Inflammatory macrophage treated with lipopolysaccharide for 4 hours (primary cell): ENCODE results near the gene BCL2L15.

ENCODE experiments used
- DNase-seq: peaks from one replicate; pipeline ENCODE4 v3.0.0-alpha.2; 2020

Gene BCL2L15

DNA sequence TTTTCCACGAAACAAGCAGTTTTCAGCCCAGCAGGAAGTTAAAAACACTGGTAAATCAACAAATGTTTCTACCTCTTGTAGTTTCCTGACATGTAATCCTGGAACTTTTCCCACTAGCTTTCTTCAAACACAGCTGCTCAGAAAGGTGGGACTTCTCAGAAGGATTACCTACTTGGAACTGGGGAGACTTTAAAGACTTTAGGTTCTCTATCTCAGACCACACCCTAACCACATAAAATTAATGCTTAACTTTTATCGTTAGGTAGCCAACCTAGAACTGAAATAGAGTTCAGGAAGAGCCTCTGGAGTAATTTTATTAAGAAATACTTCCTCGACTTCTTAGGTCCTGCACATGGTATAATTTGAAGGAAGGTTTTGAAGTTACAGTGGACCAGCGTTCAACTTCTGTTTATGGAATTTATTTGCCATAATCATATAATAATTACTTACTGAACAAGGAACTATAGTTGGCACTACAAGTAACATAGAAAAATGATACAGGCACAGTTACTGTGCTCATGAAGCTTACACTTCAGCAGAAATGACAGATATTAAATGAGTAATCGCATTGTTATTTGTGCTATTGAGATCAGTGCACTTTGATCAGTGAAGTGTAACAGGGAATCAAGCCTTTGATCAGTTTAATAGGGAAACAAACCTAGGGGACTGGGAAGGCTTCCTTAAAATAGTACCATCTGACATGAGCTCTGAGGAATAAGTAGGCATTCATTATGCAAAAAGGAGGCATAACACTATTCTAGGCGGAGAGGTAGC, at the start of gene BCL2L15:
BCL2L15 (minus strand) TSS at position 180 of the 774 bp plus-strand sequence. CDS start 206 bp downstream, outside the sequence.
- DNase-seq, result no peak

- no peak for DNase-seq
These were observed 49.8 kb upstream of the BCL2L15 start for GRCh38 chr1:113937146-113937545.

DNA sequence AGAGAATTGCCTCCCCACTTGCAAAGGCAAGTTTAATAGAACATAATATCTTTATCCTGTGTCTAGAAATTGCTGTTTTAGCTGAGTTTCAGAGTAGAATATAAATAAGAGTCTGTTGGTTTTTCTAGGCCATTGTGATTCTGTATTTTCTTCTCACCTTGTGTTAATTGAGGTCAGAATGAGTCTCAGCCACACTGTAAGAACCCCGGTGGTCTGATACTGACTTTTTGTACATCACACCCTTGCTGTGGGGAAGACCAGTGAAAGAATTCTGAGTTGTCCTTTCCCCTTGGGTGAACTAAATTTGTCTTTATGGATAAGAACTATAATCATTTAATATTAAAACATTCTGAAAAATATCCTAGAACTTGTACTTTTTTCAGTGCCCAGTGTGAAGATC, 48.6 kb upstream of the BCL2L15 start:
- DNase-seq, result no peak

DNA sequence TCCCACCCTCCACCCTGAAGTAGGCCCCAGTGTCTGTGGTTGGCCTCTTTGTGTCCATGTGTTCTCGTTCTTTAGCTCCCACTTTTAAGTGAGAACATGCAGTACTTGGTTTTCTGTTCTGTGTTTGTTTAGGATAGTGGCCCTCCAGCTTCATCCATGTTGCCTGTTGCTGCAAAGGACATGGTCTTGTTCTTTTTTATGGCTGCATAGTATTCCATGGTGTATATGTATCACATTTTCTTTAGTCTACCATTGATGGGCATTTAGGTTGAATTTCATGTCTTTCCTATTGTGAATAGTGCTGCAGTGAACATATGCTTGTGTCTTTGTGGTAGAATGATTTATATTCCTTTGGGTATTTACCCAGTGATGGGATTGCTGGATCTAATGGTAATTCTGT, 47.8 kb upstream of the BCL2L15 start:
- no peak for DNase-seq

DNA sequence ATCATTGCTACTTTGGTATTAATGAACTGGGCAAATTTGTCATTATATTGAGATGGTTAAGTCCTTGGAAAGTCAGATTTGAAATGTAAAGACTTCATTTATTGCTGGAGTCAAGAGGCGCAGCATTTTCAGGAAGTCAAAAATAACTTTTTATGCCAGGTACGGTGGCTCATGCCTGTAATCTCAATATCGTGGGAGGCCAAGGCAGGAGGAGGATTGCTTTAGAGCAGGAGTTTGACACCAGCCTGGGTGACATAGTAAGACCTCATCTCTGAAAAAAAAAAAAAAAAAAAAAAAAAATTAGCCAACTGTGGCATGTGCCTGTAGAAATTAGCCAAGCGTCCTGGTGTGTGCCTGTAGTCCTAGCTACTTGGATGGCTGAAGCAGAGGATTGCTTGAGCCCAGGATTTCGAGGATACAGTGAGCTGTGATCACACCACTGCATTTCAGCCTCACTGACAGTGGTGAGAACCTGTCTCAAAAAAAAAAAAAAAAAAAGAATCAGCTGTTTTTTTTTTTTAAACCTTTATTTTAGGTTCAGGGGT, 47.2 kb upstream of the BCL2L15 start:
- DNase-seq, result peak; percentile 16

- no peak for DNase-seq
These were observed 46.6 kb upstream of the BCL2L15 start for GRCh38 chr1:113934006-113934405.

DNA sequence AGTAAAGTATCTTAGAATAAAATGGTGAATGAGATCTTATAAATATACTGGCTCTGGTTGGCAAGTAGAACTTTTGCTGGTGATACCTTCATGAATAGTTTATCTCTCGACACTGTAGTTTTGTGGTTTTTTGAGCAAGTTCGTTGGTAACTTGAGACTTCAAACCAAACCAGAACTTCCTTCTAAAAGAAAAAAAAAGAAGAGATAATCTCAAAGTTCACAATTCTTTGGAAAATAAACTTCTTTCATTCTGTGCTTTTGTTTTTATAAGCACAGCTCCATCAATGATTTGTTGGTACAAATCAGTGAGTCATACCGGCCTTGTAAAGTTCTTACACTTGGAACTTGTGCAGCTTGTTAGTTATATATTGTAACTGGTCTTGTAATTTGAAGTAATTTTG, 44.1 kb upstream of the BCL2L15 start:
- DNase-seq, result no peak

- peak; percentile 77 for DNase-seq
These were observed 43.2 kb upstream of the BCL2L15 start for GRCh38 chr1:113930499-113931161.

DNA sequence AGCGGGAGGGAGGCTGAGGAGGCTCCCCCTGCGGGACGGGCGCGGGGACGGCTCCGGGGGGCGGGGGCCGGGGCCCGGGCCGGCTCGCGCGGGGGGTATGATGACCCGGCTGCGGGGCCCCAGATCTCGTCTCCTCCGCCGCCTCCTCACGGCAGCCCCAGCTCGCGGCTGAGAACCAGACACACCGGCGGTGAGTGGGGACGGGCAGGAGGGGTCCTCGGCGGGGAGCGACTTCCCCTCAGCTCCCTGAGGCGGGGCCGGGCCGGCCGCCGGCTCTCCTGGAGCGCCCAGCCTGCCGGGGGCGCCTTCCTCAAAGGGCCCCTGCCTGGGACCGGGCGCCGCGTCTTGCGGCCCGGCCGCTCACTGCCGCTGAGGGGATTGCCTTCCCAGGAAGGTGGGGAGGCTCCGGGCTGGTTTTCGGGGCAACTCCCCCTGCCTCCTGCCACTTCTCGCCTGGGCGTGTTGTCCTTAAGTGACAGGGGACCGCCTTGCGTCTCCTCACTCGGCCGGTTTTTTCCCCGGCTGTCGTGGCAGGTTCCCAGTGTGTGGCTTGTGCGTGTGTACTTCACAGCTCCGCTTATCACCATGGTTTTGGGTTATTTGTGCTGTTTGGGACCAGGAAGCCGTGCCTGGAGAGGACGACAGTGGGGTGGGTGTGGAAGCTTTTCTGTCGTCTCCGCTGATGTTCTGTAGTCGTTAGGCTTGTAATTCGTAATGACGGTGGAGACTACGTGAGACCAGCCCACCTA, 42.5 kb upstream of the BCL2L15 start:
- DNase-seq, result peak; percentile 55

GRCh38 chr1:113928941-113929749, 41.8 kb upstream of the BCL2L15 start, which contains the start of gene HIPK1:
Gene HIPK1 (plus strand): TSS chr1:113929324.
- DNase-seq, result peak; percentile 92

GRCh38 chr1:113928187-113928930, 41.0 kb upstream of the BCL2L15 start:
- DNase-seq, result peak; percentile 58

DNA sequence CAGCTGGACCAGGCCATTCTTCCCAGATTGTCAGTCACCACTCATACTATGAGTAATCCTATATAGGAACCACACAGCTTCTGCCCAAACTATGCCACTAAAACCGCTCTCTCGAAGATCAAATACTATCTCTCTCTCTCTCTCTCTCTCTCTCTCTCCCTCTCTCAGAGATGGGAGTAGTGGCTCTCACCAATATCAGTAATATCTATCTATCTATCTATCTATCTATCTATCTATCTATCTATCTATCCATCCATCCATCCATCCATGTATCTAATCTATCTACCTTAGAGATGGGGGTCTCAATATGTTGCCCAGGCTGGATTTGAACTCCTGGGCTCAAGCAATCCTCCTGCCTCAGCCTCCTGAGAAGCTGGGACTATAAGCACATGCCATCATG, 37.1 kb upstream of the BCL2L15 start:
- no peak for DNase-seq

- no peak for DNase-seq
These were observed 35.6 kb upstream of the BCL2L15 start for GRCh38 chr1:113922957-113923356.

DNA sequence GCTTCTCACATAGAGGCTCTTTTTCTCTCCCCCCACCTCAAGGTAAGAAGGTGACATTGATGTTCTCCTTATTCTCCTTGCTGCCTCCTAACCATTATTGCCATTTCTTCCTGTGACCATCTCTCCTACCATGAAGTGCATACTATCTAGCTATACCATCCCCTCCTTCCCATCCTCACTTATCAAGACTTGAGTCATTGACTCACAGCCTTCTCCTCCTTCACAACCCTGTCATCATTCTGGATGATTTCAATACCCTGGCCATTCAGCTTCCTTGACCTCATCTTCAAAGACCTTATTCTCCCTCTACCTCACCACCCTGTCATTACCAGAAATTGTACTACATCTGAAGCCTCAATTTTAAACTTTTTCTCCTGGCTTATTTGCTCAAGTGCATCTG, 30.9 kb upstream of the BCL2L15 start:
- DNase-seq, result no peak

DNA sequence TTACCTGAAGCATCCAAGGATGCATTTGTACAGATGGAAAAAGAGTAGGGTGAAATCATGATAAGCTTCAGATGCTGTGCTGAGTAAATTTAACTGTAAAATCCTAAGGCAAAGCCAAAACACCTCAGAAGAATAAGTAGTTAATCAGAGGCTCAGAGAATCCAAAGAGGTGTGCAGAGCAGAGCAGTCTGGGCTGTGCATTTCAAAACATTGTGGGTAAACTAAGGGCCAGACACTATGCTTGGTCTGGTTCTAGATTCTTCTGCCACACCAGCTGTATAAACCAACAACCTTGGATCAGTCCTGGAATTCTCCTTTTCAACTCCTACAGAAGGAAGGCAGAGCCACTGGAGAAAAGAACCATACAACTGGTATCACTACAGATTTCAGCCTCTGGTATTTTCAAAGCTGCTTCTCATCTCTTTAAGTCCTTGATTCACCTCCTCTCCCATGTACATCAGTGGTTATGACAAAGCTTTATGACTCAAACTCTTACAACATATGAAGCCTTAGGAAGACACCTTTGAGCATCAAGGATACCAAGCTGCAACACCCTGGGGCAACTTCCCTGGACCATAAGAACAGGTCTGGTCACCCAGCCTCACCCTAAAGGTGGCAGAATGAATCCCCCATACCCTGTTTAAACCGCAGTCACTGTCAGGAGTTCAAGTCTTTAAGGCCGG, 30.2 kb upstream of the BCL2L15 start:
- no peak for DNase-seq

DNA sequence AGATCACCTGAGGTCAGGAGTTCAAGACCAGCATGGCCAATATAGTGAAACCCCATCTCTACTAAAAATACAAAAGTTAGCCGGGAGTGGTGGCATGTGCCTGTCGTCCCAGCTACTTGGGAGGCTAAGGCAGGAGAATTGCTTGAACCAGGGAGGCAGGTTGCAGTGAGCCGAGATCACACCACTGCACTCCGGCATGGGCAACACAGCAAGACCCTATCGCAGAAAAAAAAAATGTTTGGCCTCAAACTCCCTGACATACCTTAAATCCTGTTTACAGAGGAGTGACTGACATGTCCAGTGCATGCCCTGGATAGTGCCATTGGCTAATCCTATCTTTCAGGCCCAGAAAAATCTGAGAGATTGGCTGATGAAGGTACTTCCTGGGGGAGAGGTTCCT, 29.6 kb upstream of the BCL2L15 start:
- DNase-seq, result no peak

- DNase-seq, result no peak
These were observed 26.7 kb upstream of the BCL2L15 start for GRCh38 chr1:113913887-113914664.

DNA sequence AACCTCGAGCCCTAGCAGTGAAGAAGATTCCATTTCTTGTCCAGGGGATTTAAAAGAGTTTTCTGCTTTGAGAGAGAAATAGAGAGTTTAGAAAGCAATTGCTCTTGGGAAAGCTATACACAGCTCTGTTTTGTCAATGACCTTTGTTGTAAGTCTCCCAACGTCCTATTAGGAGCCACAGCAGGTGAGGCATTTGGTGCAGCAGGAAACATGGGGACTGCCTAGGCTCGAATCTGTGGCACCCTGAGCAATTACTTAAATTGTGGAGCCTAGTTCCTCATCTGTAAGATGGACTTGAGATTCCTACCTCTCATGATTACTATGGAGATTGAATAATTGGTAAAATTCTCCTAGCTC, 25.9 kb upstream of the BCL2L15 start:
- no peak for DNase-seq

DNA sequence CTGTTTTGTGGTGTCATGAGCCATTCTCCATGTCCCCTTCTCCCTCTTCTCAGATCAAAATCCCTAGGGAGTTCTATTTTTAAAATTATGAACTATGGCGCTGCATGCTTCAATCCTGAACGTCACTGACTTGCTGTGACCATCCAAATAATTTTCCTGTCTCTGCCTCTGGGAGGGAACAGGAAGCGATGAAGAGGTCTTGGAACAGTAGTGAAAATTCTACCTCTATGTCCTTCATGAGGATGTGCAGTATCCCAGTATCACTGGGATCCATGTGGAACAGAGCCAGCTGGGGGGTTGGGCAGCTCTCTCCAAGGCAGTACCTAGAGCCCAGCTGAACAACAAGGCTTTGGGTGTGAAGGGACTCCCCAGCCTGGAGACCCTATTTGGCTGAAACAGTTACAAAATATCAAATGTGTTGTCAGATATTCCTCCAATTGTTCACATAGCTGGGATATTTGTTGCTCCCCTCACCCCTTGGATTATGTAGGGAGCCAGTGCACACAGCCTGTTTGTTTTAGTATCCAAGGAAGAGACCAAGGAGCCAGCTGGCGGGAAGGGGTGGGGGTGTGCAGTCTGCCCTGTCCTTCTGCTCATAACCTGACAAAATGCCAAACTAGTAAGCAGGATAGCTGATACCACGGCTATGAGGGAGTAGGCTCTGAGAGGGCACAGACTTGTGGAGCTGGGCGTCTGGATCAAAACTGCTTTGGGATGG, 25.4 kb upstream of the BCL2L15 start:
- DNase-seq, result no peak

- no peak for DNase-seq
These were observed 18.1 kb upstream of the BCL2L15 start for GRCh38 chr1:113905435-113905861.
